NCI-H1092 treated with DMSO at 0.1 percent for 48 hours (cell line): Measurements from ENCODE around the gene CEP104.
"Not testable (repeated sequence)": the region's sequence is repeated elsewhere in the genome, so short reads cannot be mapped to it uniquely, and the experiment has no call there.

Source experiments
- DNase-seq: peaks from one replicate; lab custom pipeline; 2025; lab: John Stamatoyannopoulos, UW

CEP104 gene

GRCh38 chr1:3825356-3825755 is 31.7 kb downstream of the CEP104 start:
- no peak for DNase-seq

GRCh38 chr1:3824650-3825049 is 32.4 kb downstream of the CEP104 start:
- DNase-seq, result no peak

GRCh38 chr1:3822421-3822820 is 34.6 kb downstream of the CEP104 start:
- no peak for DNase-seq

GRCh38 chr1:3821908-3822307 is 35.1 kb downstream of the CEP104 start:
- DNase-seq, result no peak

GRCh38 chr1:3821447-3821846 is 35.6 kb downstream of the CEP104 start:
- DNase-seq, result no peak

- DNase-seq, result no peak
These were observed 36.0 kb downstream of the CEP104 start for GRCh38 chr1:3821004-3821403.

GRCh38 chr1:3820316-3820715 is 36.7 kb downstream of the CEP104 start:
- no peak for DNase-seq

- DNase-seq, result no peak
These were observed 37.2 kb downstream of the CEP104 start for GRCh38 chr1:3819771-3820200.

- DNase-seq, result no peak
These were observed 39.0 kb downstream of the CEP104 start for GRCh38 chr1:3817821-3818597.

- no peak for DNase-seq
These were observed 39.8 kb downstream of the CEP104 start for GRCh38 chr1:3817138-3817740.

- DNase-seq, result no peak
These were observed 40.5 kb downstream of the CEP104 start for GRCh38 chr1:3816331-3817137.

GRCh38 chr1:3814771-3815561 is 42.0 kb downstream of the CEP104 start:
- DNase-seq, result no peak

- DNase-seq, result no peak
These were observed 42.9 kb downstream of the CEP104 start for GRCh38 chr1:3814065-3814464.

- no peak for DNase-seq
These were observed 45.5 kb downstream of the CEP104 start for GRCh38 chr1:3811595-3811911.

- not testable (repeated sequence) for DNase-seq
These were observed 46.8 kb downstream of the CEP104 start for GRCh38 chr1:3810149-3810761.

- no peak for DNase-seq
These were observed 47.3 kb downstream of the CEP104 start for GRCh38 chr1:3809680-3810079.

GRCh38 chr1:3807769-3808168 is 49.2 kb downstream of the CEP104 start:
- no peak for DNase-seq

GRCh38 chr1:3805038-3805437 is 52.0 kb downstream of the CEP104 start:
- DNase-seq, result no peak

- DNase-seq, result not testable (repeated sequence)
These were observed 52.4 kb downstream of the CEP104 start for GRCh38 chr1:3804627-3804944.

GRCh38 chr1:3803905-3804626 is 52.9 kb downstream of the CEP104 start:
- DNase-seq, result no peak

- not testable (repeated sequence) for DNase-seq
These were observed 56.2 kb downstream of the CEP104 start for GRCh38 chr1:3800795-3801194.
